Right cardiac atrium (tissue), 5 donors: ENCODE measurements around the gene DNM3. TPM values are rescaled to one million over a fixed set of nuclear protein-coding genes. Genes with fewer than 3 reads are reported as not detected.
A peak's percentile ranks its signal among the peaks of the same experiment; 100 is the strongest.

Source experiments
- ATAC-seq, 2 donors: fragments of 200-7000 bp; cut with Tn5 transposase; one replicate each; pipeline versions ENCODE4 v1.8.0 to v1.9.1; 2020; ENCODE audit warnings: moderate library complexity in 2 of 2, mild to moderate bottlenecking in 1 of 2
- DNase-seq, 3 donors: peaks; one replicate each; pipeline ENCODE4 v3.0.0-alpha.2; 2020
- H3K27ac ChIP-seq: one replicate; pipeline ENCODE4 v1.5.1; 2013; ENCODE audit warnings: mild to moderate bottlenecking, low read length, control low read depth, moderate library complexity
- H3K27me3 ChIP-seq: one replicate; pipeline ENCODE4 v1.6.1; 2013; ENCODE audit not compliant: control insufficient read depth, insufficient read depth
- H3K4me1 ChIP-seq: one replicate; pipeline ENCODE4 v1.6.1; 2013; ENCODE audit warnings: low read length; ENCODE audit not compliant: control insufficient read depth, insufficient read depth
- H3K4me3 ChIP-seq: one replicate; pipeline ENCODE4 v1.5.1; 2013; ENCODE audit warnings: low read length, control low read depth
- H3K9me3 ChIP-seq: one replicate; pipeline ENCODE4 v1.6.1; 2013; ENCODE audit warnings: low read length; ENCODE audit not compliant: control insufficient read depth
- WGBS: extraction: QIAGEN DNeasy Blood & Tissue Kit; methylation state at CpG from one replicate; pipeline ENCODE4 v1.1.7; 2013; 5-methylcytosine and 5-hydroxymethylcytosine counted together
- intact Hi-C, 4 donors: fragments of 100-400 bp; cut with DNase I; formaldehyde crosslinking; loops; one replicate each; pipeline versions ENCODE4 v1.11.0 to v1.14.0; 2022 to 2023
- polyA plus RNA-seq: library from polyadenylated mRNA; stranded (reverse); fragments of 200-250 nt; gene quantifications from one replicate; pipeline ENCODE4 v1.2.3, GENCODE V29; 2013
- total RNA-seq, 4 donors: library from RNA; stranded (reverse); fragmentation: NEBNext Ultra II Directional; extraction: Animal tissue kit (Norgen Biotek cat#: 25700); gene quantifications; one replicate each; pipeline ENCODE4 v1.2.1, GENCODE V29; 2021
- donor health status: healthy with polysubstance abuse.
- donor health status: DM: no; HTN: yes; CAD: no.
- donor health status: DM: no; HTN: no; CAD: no.
- donor health status: DM: no; HTN: yes; CAD: no; lungs with severe emphysema.
- donor health status: DM: yes; HTN: yes; CAD: no.

The DNM3 gene
- total and polyA plus RNA-seq, 5 donors: 1.5 to 2.2 (median 1.7) TPM

GRCh38 chr1:172125812-172126430, 284.6 kb downstream of the DNM3 start:
- Histone ChIP-seq H3K9me3 (no peaks in the 10 kb centered on the region), H3K4me3 (no peak overlapping the region), H3K27me3 (no peaks in the 10 kb centered on the region), H3K4me1 (peaks cover 1% of the 10 kb centered on the region), H3K27ac (no peak overlapping the region)
- no peak for ATAC-seq
- intact Hi-C loops: no loop called here
- no peak for DNase-seq

GRCh38 chr1:172132836-172133235, 291.5 kb downstream of the DNM3 start:
- H3K27me3 ChIP-seq: no peaks in the 10 kb centered on the region
- DNase-seq: no peak
- peaks cover 1% of the 10 kb centered on the region for H3K4me1 ChIP-seq
- H3K27ac ChIP-seq: no peak overlapping the region
- intact Hi-C loops: no loop called here
- H3K9me3 ChIP-seq: no peaks in the 10 kb centered on the region
- H3K4me3 ChIP-seq: no peak overlapping the region
- no peak for ATAC-seq
- WGBS: 92% methylated on average over 1 of the region's 1 CpG

GRCh38 chr1:172134087-172134731, 292.9 kb downstream of the DNM3 start:
- ATAC-seq: no peak
- Histone ChIP-seq H3K4me1 (peaks cover 1% of the 10 kb centered on the region), H3K9me3 (no peaks in the 10 kb centered on the region), H3K27me3 (no peaks in the 10 kb centered on the region), H3K27ac (no peak overlapping the region), H3K4me3 (no peak overlapping the region)
- DNase-seq: no peak
- 93% methylated on average over 2 of the region's 2 CpGs for WGBS
- intact Hi-C loops: no loop called here

- H3K27ac ChIP-seq: no peak overlapping the region
- H3K4me1 ChIP-seq: peaks cover 1% of the 10 kb centered on the region
- no peak for ATAC-seq
- no peak for DNase-seq
- H3K27me3 ChIP-seq: no peaks in the 10 kb centered on the region
- no peak overlapping the region for H3K4me3 ChIP-seq
- intact Hi-C loops: no loop called here
- 68% methylated on average over 2 of the region's 2 CpGs for WGBS
- no peaks in the 10 kb centered on the region for H3K9me3 ChIP-seq
Measured at GRCh38 chr1:172135076-172135672, 293.9 kb downstream of the DNM3 start.

- no peak overlapping the region for H3K27ac ChIP-seq
- no peak for ATAC-seq
- H3K9me3 ChIP-seq: no peaks in the 10 kb centered on the region
- H3K4me3 ChIP-seq: no peak overlapping the region
- intact Hi-C loops: no loop called here
- DNase-seq: peak in 1 of 3 donors; percentile 45
- H3K4me1 ChIP-seq: peaks cover 1% of the 10 kb centered on the region
- no peaks in the 10 kb centered on the region for H3K27me3 ChIP-seq
- WGBS: 63% methylated on average over 4 of the region's 4 CpGs
Measured at GRCh38 chr1:172135978-172136610, 294.8 kb downstream of the DNM3 start.

GRCh38 chr1:172136925-172137324, 295.6 kb downstream of the DNM3 start:
- ATAC-seq (peak; percentile 57 to 70), DNase-seq (no peak)
- WGBS: 54% methylated on average over 5 of the region's 5 CpGs
- intact Hi-C loops: no loop called here
- H3K27ac ChIP-seq: peak overlapping the region; percentile 89
- H3K9me3 ChIP-seq: no peaks in the 10 kb centered on the region
- peaks cover 1% of the 10 kb centered on the region for H3K4me1 ChIP-seq
- H3K27me3 ChIP-seq: no peaks in the 10 kb centered on the region
- no peak overlapping the region for H3K4me3 ChIP-seq

GRCh38 chr1:172137703-172138454, 296.6 kb downstream of the DNM3 start:
- 97% methylated on average over 3 of the region's 3 CpGs for WGBS
- no peak overlapping the region for H3K27ac ChIP-seq
- no peaks in the 10 kb centered on the region for H3K9me3 ChIP-seq
- no peaks in the 10 kb centered on the region for H3K27me3 ChIP-seq
- intact Hi-C loops: no loop called here
- H3K4me3 ChIP-seq: no peak overlapping the region
- DNase-seq (no peak), ATAC-seq (no peak)
- peaks cover 1% of the 10 kb centered on the region for H3K4me1 ChIP-seq

- peak overlapping the region; percentile 26 for H3K4me3 ChIP-seq
- H3K27me3 ChIP-seq: no peaks in the 10 kb centered on the region
- intact Hi-C loops: no loop called here
- peak overlapping the region; percentile 86 for H3K27ac ChIP-seq
- ATAC-seq: no peak
- 85% methylated on average over 2 of the region's 2 CpGs for WGBS
- peaks cover 1% of the 10 kb centered on the region for H3K4me1 ChIP-seq
- no peaks in the 10 kb centered on the region for H3K9me3 ChIP-seq
- no peak for DNase-seq
Measured at GRCh38 chr1:172138634-172139033, 297.3 kb downstream of the DNM3 start.

- H3K4me1 ChIP-seq: peaks cover 1% of the 10 kb centered on the region
- H3K27ac ChIP-seq: no peak overlapping the region
- intact Hi-C loops: no loop called here
- no peak for ATAC-seq
- peak overlapping the region; percentile 29 for H3K4me3 ChIP-seq
- no peaks in the 10 kb centered on the region for H3K9me3 ChIP-seq
- H3K27me3 ChIP-seq: no peaks in the 10 kb centered on the region
- DNase-seq: no peak
- WGBS: 51% methylated on average over 1 of the region's 1 CpG
Measured at GRCh38 chr1:172139196-172139595, 297.9 kb downstream of the DNM3 start.

- Histone ChIP-seq H3K27me3 (no peaks in the 10 kb centered on the region), H3K4me3 (peak overlapping the region; percentile 35), H3K4me1 (peaks cover 1% of the 10 kb centered on the region), H3K27ac (no peak overlapping the region), H3K9me3 (no peaks in the 10 kb centered on the region)
- DNase-seq: no peak
- WGBS: 33% methylated on average over 3 of the region's 3 CpGs
- no peak for ATAC-seq
- intact Hi-C loops: loop anchor here in 3 of 4 donors (10.0 kb wide), 1 partner anchor 255 kb away; no protein-coding TSS in a partner anchor
Measured at GRCh38 chr1:172140072-172140471, 298.8 kb downstream of the DNM3 start.
